Daoy (cell line): ENCODE data around the gene BBS5. TPM values are rescaled to one million over a fixed set of nuclear protein-coding genes. Genes with fewer than 3 reads are reported as not detected.
"Not testable (repeated sequence)": the region's sequence is repeated elsewhere in the genome, so short reads cannot be mapped to it uniquely, and the experiment has no call there.

Source experiments
- DNase-seq: peaks from one replicate; pipeline ENCODE4 v3.0.0-alpha.2; 2015; ENCODE audit warnings: low read depth
- total RNA-seq: library from RNA; depleted of rRNA; stranded (reverse); fragments of >200 nt; shearing (Covaris generic); gene quantifications from 2 replicates; pipeline ENCODE4 v1.2.3, GENCODE V29; 2014

The BBS5 gene
- total RNA-seq, 1 experiment from 2014 or later, result 6.7 TPM

- no peak for DNase-seq
These were observed 7.2 kb downstream of the BBS5 start for GRCh38 chr2:169486487-169486886.

DNA sequence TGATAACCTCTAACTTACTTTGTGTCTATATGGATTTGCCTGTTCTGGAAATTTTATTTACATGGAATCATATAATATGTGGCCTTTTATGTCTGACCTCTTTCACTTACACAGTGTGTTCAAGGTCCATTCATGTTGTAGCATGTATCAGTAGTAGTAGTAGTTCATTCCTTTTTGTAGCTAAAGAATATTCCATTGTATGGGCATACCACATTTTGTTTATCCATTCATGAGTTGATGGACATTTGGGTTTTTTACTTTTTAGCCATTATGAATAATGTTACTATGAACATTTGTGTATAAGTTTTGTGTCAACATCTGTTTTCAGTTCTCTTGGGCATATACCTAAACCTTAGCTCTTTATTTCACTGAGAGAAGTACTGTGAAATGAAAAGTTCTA lies 11.5 kb downstream of the BBS5 start:
- no peak for DNase-seq

- no peak for DNase-seq
These were observed 12.1 kb downstream of the BBS5 start for GRCh38 chr2:169491378-169491777.

DNA sequence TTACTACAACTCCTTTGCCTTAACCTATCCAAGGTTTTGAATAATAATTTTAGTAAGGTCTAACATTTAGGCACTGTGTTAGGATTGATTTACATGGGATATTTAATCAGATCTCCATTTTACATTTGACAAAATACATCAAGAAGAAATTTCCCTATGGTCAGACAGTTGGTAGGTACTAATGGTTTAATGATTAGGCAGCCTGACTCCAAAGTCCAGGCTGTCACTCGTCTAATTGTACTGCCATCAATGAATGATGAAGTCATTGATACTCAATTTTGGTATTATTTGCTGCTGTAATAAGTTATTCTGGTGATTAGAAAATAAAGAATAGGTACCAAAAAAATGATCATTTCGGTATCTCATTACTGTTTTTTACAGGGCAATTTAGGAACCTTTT lies 14.1 kb downstream of the BBS5 start:
- DNase-seq, result no peak

GRCh38 chr2:169495310-169495928 lies 16.1 kb downstream of the BBS5 start:
- DNase-seq, result no peak

- DNase-seq, result no peak
These were observed 25.4 kb downstream of the BBS5 start for GRCh38 chr2:169504651-169505050.

GRCh38 chr2:169507698-169508097 lies 28.4 kb downstream of the BBS5 start:
- no peak for DNase-seq

DNA sequence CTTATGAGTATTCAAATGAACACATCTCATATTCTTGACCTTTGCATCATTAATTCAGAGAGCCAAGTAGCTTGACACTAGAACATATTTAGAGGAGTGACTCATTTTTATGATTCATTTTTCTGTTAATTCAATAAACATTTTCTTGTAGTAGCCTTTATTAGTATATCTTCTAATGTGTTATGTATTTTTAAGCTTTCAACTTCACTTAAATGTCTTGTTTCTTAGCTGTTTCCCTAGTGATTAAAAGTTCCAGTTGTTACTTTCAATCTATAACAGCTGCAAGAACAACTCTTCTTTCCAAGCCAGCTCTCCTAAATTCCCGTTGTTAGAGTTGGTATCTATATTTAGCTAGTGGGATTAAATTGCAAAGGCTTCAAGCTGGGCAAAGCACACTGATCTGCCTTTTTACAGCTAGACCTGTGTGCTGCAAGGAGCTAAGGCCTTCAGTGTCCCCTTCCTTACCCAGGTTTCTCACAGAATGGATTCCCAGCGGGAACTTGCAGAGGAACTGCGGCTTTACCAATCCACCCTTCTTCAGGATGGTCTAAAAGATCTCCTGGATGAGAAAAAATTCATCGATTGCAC lies 30.1 kb downstream of the BBS5 start, which contains the start of gene KLHL41:
KLHL41 (plus strand) TSS at position 405 of the 588 bp plus-strand sequence; CDS start at position 482, 77 bp downstream.
- DNase-seq, result no peak

- no peak for DNase-seq
These were observed 30.7 kb downstream of the BBS5 start for GRCh38 chr2:169509955-169510354.

GRCh38 chr2:169510496-169510895 lies 31.2 kb downstream of the BBS5 start:
- DNase-seq, result no peak

DNA sequence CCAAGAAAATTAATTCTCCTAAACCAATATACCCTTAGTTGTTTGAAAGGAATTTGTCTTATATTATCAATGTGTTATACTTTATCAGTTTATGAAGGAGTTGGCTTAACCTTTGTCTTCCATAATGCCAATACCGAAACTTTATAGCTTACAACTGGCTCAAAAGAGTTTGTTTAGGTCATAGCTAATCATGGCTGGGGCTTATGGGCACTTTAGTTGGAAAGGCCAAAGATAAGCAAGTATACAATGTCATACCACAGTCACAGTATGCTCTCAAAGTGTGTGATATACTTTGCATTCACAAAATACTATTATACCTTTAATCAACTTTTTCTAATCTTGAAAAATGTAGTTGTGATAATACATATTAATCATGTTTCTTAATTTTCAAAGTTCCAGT lies 32.5 kb downstream of the BBS5 start:
- no peak for DNase-seq

- DNase-seq, result no peak
These were observed 33.2 kb downstream of the BBS5 start for GRCh38 chr2:169512525-169512924.

GRCh38 chr2:169513094-169513493 lies 33.8 kb downstream of the BBS5 start:
- DNase-seq, result no peak

GRCh38 chr2:169513926-169514325 lies 34.6 kb downstream of the BBS5 start:
- no peak for DNase-seq

GRCh38 chr2:169514758-169515157 lies 35.5 kb downstream of the BBS5 start:
- not testable (repeated sequence) for DNase-seq

DNA sequence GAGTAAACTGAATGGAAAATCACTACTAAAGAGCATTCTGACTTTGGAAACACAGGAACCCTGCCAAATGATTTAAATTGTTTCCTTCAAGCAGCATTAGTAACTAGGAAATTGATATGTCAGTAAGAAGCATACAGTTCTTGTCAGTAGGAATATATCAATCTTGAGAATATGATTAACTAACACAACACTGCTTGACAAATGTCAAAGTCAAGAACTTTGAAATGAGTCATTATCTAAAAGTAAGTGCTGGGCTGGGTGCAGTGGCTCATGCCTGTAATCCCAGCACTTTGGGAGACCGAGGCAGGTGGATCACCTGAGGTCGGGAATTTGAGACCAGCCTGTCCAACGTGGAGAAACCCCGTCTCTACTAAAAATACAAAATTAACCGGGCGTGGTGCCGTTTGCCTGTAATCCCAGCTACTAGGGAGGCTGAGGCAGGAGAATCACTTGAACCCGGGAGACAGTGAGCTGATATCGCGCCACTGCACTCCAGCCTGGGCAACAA lies 37.2 kb downstream of the BBS5 start:
- not testable (repeated sequence) for DNase-seq

DNA sequence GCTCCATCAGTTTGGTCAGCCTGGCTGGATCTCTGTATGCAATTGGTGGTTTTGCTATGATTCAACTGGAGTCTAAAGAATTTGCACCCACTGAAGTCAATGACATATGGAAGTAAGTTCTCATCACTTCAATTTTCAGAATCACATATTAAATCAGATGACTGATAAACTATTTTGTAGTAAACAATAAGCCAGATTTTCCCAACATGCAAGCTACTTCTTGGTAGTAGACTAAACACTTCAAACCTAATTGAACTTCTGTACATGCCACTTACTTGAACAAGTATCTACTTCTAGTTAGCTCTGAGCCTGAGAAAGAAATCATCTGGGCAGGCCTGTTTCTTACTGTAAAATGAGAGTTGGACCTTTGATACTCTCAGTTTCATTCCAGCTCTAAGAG lies 41.6 kb downstream of the BBS5 start:
- DNase-seq, result no peak

DNA sequence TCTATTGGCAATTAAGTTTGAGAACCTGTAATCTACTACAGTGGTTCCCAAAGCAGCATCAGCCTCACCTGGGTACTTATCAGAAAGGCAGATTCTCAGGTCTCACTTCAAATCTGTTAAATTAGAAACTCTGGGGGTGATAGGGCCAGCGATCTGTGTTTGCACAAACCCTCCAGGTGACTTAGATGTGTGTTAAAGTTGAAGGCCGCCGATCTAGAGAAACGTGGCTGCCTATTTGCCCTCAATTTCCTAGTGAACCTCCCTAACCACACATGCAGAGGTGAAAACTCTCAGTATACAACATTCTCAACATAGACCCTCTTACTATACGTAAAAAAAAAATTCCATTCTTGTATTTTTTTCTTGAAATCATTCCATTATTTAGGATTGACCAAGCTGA lies 44.4 kb downstream of the BBS5 start:
- no peak for DNase-seq

GRCh38 chr2:169525434-169525833 lies 46.1 kb downstream of the BBS5 start:
- no peak for DNase-seq

DNA sequence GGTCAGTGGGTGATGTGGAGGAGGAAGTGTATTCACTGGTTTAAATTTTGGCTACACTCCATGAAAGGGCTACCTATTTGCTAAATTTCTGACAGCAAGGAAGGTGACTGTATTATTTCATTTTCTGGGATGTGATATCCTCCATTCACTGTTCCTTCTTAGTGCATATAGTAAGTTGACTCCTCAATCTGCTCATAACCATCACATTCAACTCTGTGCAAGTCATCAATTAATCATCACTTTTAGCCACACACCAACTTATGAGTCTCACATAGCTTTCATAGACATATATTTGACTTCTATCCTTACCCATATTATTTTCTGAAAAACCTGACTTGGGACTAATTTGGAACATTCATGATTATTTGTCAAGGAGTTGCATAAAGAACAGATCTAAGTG lies 47.2 kb downstream of the BBS5 start:
- DNase-seq, result no peak

DNA sequence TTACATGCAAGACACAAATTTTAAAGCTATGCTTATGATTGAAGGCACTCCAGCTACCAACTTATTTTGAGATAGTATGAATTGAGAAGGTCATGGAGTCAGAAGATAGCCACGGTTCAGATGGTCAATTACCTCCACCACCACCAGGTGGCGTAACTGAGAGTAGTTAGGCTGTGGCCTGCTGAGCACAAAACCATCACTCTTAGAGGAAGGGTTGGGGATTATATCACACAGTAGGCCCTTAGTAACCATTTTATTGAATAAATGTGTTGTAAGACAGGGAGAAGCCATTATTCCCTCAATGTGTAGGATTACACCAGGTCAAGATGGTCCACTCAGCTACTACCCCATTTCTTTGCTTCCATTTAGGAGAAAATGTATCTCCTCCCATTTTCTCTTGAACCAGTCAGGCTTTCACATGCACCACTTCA lies 49.0 kb downstream of the BBS5 start:
- DNase-seq, result peak; percentile 57

- not testable (repeated sequence) for DNase-seq
These were observed 60.2 kb downstream of the BBS5 start for GRCh38 chr2:169539460-169539859.

DNA sequence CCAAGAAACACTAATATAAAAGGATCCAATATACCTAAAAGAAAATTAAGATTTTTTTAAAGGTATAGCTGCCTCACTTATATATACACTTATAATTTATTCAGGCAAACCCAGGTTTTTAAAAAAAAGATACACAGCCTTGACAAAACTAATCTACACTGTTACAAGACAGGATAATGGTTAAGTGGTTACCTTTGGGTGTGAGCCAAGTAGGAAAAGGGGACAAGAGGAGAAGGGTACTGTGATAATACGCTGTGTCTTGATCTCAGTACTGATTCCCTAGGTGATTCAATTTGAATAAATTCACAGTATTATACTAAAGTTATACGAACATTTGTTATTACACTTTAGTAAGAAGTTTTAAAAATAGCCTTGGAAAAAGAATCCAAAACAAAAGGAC lies 60.9 kb downstream of the BBS5 start:
- DNase-seq, result no peak

- DNase-seq, result no peak
These were observed 63.1 kb downstream of the BBS5 start for GRCh38 chr2:169542433-169542832.
